ENCODE data around the gene DPP10.

DPP10 gene

DNA sequence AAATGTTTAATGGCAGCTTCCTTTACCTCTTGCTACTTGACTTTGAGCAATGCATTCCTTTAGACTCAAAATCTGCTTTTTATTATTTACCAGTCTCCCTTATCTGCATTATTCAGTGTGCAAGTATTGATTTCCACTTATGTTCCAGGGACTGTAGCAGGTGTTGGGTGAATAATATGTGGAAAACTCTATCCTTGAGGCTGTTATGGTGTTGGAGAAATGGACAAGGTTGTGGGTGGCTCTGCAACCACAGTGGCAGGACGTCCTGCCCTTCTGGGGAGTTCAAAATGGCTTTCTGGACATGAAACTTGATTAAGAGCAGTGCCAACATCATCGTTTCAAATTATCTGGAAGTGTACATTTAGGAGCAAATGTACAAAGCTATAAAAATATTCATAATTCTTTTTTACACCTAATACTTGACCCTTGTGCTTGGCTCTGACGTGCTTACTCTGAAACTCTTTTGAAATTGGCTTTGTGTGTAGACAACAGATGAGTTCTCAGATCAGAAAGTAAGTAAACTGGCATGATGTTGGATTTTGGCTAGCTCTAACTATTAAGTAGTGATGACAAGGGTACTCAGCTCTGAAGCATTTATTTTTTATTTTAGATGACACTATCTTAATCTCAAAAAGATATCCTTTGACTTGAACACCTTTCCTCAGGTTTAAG lies 766.2 kb downstream of the DPP10 start:
- no peak overlapping the region for H2BK120ac ChIP-seq (ENCODE audit: low read depth, low read length)
- no peaks in the 10 kb centered on the region for H3K36me3 ChIP-seq (ENCODE audit: control insufficient read depth, insufficient read depth, low read length)
- H4K8ac ChIP-seq (ENCODE audit: low read depth, low read length), result no peak overlapping the region
- no peaks in the 10 kb centered on the region for H3K79me1 ChIP-seq (ENCODE audit: low read length)
- no peak overlapping the region for H3K27ac ChIP-seq (ENCODE audit: low read depth, low read length)
- no peak overlapping the region for H3K4ac ChIP-seq (ENCODE audit: low read depth, low read length)
- no peak overlapping the region for H2BK15ac ChIP-seq (replicated peaks; ENCODE audit: low read depth)
- H3K27me3 ChIP-seq (ENCODE audit: insufficient read depth, low read length, poor library complexity), result no peaks in the 10 kb centered on the region
- H3K79me2 ChIP-seq (ENCODE audit: control insufficient read depth, insufficient read depth, low read length), result no peaks in the 10 kb centered on the region
- no peak overlapping the region for H3K9ac ChIP-seq (ENCODE audit: low read length)
- H2AK5ac ChIP-seq (ENCODE audit: low read length), result no peak overlapping the region
- no peak overlapping the region for H3K4me3 ChIP-seq (ENCODE audit: low read length)
- H3K18ac ChIP-seq (ENCODE audit: low read length), result no peak overlapping the region
- H3K4me2 ChIP-seq (ENCODE audit: low read length), result no peak overlapping the region
- H2BK5ac ChIP-seq (ENCODE audit: low read length), result no peak overlapping the region
- no peak overlapping the region for H4K5ac ChIP-seq (ENCODE audit: low read length)
- H3K4me1 ChIP-seq (ENCODE audit: control insufficient read depth, low read depth, low read length), result peaks cover 4% of the 10 kb centered on the region
- no peak overlapping the region for H3K23ac ChIP-seq (ENCODE audit: low read length)
- DNase-seq, result no peak
- no CpG with 5 or more reads among the region's 3 CpGs for WGBS (ENCODE audit: extremely low coverage, insufficient coverage, low lambda C conversion rate)
- no peak overlapping the region for H3K56ac ChIP-seq (ENCODE audit: low read length)

- Histone ChIP-seq H3K36me3 (ENCODE audit: control insufficient read depth, insufficient read depth, low read length) (no peaks in the 10 kb centered on the region), H3K18ac (ENCODE audit: low read length) (no peak overlapping the region), H3K4me2 (ENCODE audit: low read length) (no peak overlapping the region), H3K79me2 (ENCODE audit: control insufficient read depth, insufficient read depth, low read length) (no peaks in the 10 kb centered on the region), H3K27me3 (ENCODE audit: insufficient read depth, low read length, poor library complexity) (no peaks in the 10 kb centered on the region), H2AK5ac (ENCODE audit: low read length) (no peak overlapping the region), H2BK5ac (ENCODE audit: low read length) (no peak overlapping the region), H3K23ac (ENCODE audit: low read length) (no peak overlapping the region), H3K4me1 (ENCODE audit: control insufficient read depth, low read depth, low read length) (peaks cover 4% of the 10 kb centered on the region), H3K9ac (ENCODE audit: low read length) (no peak overlapping the region), H2BK120ac (ENCODE audit: low read depth, low read length) (no peak overlapping the region), H3K4me3 (ENCODE audit: low read length) (no peak overlapping the region), H3K56ac (ENCODE audit: low read length) (no peak overlapping the region), H3K79me1 (ENCODE audit: low read length) (no peaks in the 10 kb centered on the region), H4K8ac (ENCODE audit: low read depth, low read length) (no peak overlapping the region), H2BK15ac (replicated peaks; ENCODE audit: low read depth) (no peak overlapping the region), H4K5ac (ENCODE audit: low read length) (no peak overlapping the region), H3K27ac (ENCODE audit: low read depth, low read length) (no peak overlapping the region), H3K4ac (ENCODE audit: low read depth, low read length) (no peak overlapping the region)
- WGBS (ENCODE audit: extremely low coverage, insufficient coverage, low lambda C conversion rate), result no CpG with 5 or more reads among the region's 2 CpGs
- peak; percentile 18 for DNase-seq
Measured at GRCh38 chr2:115214050-115214449, 771.6 kb downstream of the DPP10 start.

DNA sequence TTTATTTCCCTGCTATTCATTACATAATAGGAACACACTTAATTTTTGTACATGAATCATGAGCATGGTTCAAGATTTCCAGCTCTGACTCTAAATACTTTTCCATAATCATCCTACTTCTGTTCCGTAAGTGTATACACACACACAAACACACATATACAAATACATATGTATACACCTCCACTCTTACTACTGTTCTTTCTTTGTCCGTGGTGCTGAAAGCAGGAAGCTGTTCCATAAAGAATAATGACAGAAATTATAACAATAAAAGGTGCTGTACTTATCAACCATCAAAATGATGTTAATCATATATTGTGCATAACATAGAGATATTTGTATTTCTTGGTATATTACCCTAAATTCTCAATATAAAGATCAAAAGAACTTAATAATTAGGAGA lies 776.9 kb downstream of the DPP10 start:
- H3K79me2 ChIP-seq (ENCODE audit: control insufficient read depth, insufficient read depth, low read length), result no peaks in the 10 kb centered on the region
- H3K56ac ChIP-seq (ENCODE audit: low read length), result no peak overlapping the region
- no peaks in the 10 kb centered on the region for H3K27me3 ChIP-seq (ENCODE audit: insufficient read depth, low read length, poor library complexity)
- H3K18ac ChIP-seq (ENCODE audit: low read length), result no peak overlapping the region
- no peak overlapping the region for H2BK5ac ChIP-seq (ENCODE audit: low read length)
- no peak overlapping the region for H3K4me2 ChIP-seq (ENCODE audit: low read length)
- no peak overlapping the region for H2BK120ac ChIP-seq (ENCODE audit: low read depth, low read length)
- H3K79me1 ChIP-seq (ENCODE audit: low read length), result no peaks in the 10 kb centered on the region
- no peak overlapping the region for H4K5ac ChIP-seq (ENCODE audit: low read length)
- no peak for DNase-seq
- H2AK5ac ChIP-seq (ENCODE audit: low read length), result no peak overlapping the region
- no peak overlapping the region for H3K4ac ChIP-seq (ENCODE audit: low read depth, low read length)
- no peak overlapping the region for H2BK15ac ChIP-seq (replicated peaks; ENCODE audit: low read depth)
- H3K23ac ChIP-seq (ENCODE audit: low read length), result no peak overlapping the region
- no peak overlapping the region for H4K8ac ChIP-seq (ENCODE audit: low read depth, low read length)
- no peak overlapping the region for H3K9ac ChIP-seq (ENCODE audit: low read length)
- H3K27ac ChIP-seq (ENCODE audit: low read depth, low read length), result no peak overlapping the region
- no peak overlapping the region for H3K4me3 ChIP-seq (ENCODE audit: low read length)
- no CpG with 5 or more reads among the region's 2 CpGs for WGBS (ENCODE audit: extremely low coverage, insufficient coverage, low lambda C conversion rate)
- no peaks in the 10 kb centered on the region for H3K4me1 ChIP-seq (ENCODE audit: control insufficient read depth, low read depth, low read length)
- H3K36me3 ChIP-seq (ENCODE audit: control insufficient read depth, insufficient read depth, low read length), result no peaks in the 10 kb centered on the region

- Histone ChIP-seq H3K56ac (ENCODE audit: low read length) (no peak overlapping the region), H2BK5ac (ENCODE audit: low read length) (no peak overlapping the region), H3K27me3 (ENCODE audit: insufficient read depth, low read length, poor library complexity) (no peaks in the 10 kb centered on the region), H3K4me2 (ENCODE audit: low read length) (no peak overlapping the region), H3K36me3 (ENCODE audit: control insufficient read depth, insufficient read depth, low read length) (no peaks in the 10 kb centered on the region), H4K5ac (ENCODE audit: low read length) (no peak overlapping the region), H3K18ac (ENCODE audit: low read length) (no peak overlapping the region), H3K9ac (ENCODE audit: low read length) (no peak overlapping the region), H2BK15ac (replicated peaks; ENCODE audit: low read depth) (no peak overlapping the region), H4K8ac (ENCODE audit: low read depth, low read length) (no peak overlapping the region), H3K27ac (ENCODE audit: low read depth, low read length) (no peak overlapping the region), H3K23ac (ENCODE audit: low read length) (no peak overlapping the region), H3K4me3 (ENCODE audit: low read length) (no peak overlapping the region), H3K79me1 (ENCODE audit: low read length) (no peaks in the 10 kb centered on the region), H3K4me1 (ENCODE audit: control insufficient read depth, low read depth, low read length) (peaks cover 4% of the 10 kb centered on the region), H2BK120ac (ENCODE audit: low read depth, low read length) (no peak overlapping the region), H2AK5ac (ENCODE audit: low read length) (no peak overlapping the region), H3K79me2 (ENCODE audit: control insufficient read depth, insufficient read depth, low read length) (no peaks in the 10 kb centered on the region), H3K4ac (ENCODE audit: low read depth, low read length) (no peak overlapping the region)
- WGBS (ENCODE audit: extremely low coverage, insufficient coverage, low lambda C conversion rate), result no CpG with 5 or more reads among the region's 4 CpGs
- DNase-seq, result no peak
Measured at GRCh38 chr2:115234186-115234585, 791.7 kb downstream of the DPP10 start.

DNA sequence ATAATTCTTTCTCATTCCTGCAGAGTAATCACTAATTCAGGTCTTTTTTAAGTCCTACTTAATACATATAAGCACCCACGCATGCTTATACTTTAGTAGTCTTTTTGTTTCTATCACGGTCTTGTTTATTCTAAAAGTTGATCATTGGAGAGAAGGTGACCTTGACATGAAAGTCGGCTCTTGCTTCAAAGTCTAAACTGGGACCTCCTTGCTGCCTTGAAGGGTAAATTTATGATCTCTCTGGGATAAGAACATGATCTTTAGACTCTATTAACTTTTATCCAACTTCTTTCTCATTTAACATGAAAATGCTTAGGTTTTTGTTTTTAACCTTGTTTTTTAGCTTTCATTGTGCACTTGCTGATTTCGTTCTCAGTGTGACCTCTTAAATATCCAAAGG lies 792.3 kb downstream of the DPP10 start:
- no peaks in the 10 kb centered on the region for H3K36me3 ChIP-seq (ENCODE audit: control insufficient read depth, insufficient read depth, low read length)
- no peak overlapping the region for H2BK5ac ChIP-seq (ENCODE audit: low read length)
- H3K23ac ChIP-seq (ENCODE audit: low read length), result no peak overlapping the region
- no peak overlapping the region for H4K5ac ChIP-seq (ENCODE audit: low read length)
- H3K9ac ChIP-seq (ENCODE audit: low read length), result no peak overlapping the region
- no peak overlapping the region for H4K8ac ChIP-seq (ENCODE audit: low read depth, low read length)
- H3K18ac ChIP-seq (ENCODE audit: low read length), result no peak overlapping the region
- WGBS (ENCODE audit: extremely low coverage, insufficient coverage, low lambda C conversion rate), result no CpG with 5 or more reads among the region's 4 CpGs
- no peak overlapping the region for H3K4ac ChIP-seq (ENCODE audit: low read depth, low read length)
- H2BK120ac ChIP-seq (ENCODE audit: low read depth, low read length), result no peak overlapping the region
- no peak overlapping the region for H2AK5ac ChIP-seq (ENCODE audit: low read length)
- no peaks in the 10 kb centered on the region for H3K27me3 ChIP-seq (ENCODE audit: insufficient read depth, low read length, poor library complexity)
- H3K4me2 ChIP-seq (ENCODE audit: low read length), result no peak overlapping the region
- peaks cover 4% of the 10 kb centered on the region for H3K4me1 ChIP-seq (ENCODE audit: control insufficient read depth, low read depth, low read length)
- no peak overlapping the region for H3K56ac ChIP-seq (ENCODE audit: low read length)
- H3K79me1 ChIP-seq (ENCODE audit: low read length), result no peaks in the 10 kb centered on the region
- no peaks in the 10 kb centered on the region for H3K79me2 ChIP-seq (ENCODE audit: control insufficient read depth, insufficient read depth, low read length)
- no peak overlapping the region for H3K4me3 ChIP-seq (ENCODE audit: low read length)
- no peak for DNase-seq
- H2BK15ac ChIP-seq (replicated peaks; ENCODE audit: low read depth), result no peak overlapping the region
- H3K27ac ChIP-seq (ENCODE audit: low read depth, low read length), result no peak overlapping the region

DNA sequence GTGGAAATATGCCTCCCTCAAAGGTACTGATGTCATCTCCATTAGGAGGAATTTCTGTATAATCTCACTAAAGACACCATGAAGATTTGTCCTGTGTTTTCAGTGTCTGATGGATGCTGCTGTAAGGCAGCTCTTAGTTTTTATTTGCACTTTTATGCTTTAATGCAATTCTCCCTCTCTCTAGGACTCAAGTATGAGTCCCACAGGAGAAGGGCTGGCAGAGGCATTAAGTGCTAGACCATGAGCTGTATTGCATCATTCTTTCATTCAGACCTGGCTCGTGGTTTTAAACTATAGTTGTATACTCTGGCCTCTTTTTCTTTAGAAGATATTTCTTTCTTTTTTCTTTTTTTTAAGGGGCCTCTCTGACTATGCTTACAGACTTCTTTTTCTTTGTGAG lies 805.6 kb downstream of the DPP10 start:
- Histone ChIP-seq H3K79me1 (ENCODE audit: low read length) (no peaks in the 10 kb centered on the region), H2BK15ac (replicated peaks; ENCODE audit: low read depth) (no peak overlapping the region), H3K18ac (ENCODE audit: low read length) (no peak overlapping the region), H3K4me2 (ENCODE audit: low read length) (no peak overlapping the region), H2BK5ac (ENCODE audit: low read length) (no peak overlapping the region), H3K36me3 (ENCODE audit: control insufficient read depth, insufficient read depth, low read length) (no peaks in the 10 kb centered on the region), H3K79me2 (ENCODE audit: control insufficient read depth, insufficient read depth, low read length) (no peaks in the 10 kb centered on the region), H2BK120ac (ENCODE audit: low read depth, low read length) (no peak overlapping the region), H3K4me1 (ENCODE audit: control insufficient read depth, low read depth, low read length) (no peaks in the 10 kb centered on the region), H2AK5ac (ENCODE audit: low read length) (no peak overlapping the region), H3K27me3 (ENCODE audit: insufficient read depth, low read length, poor library complexity) (no peaks in the 10 kb centered on the region), H3K27ac (ENCODE audit: low read depth, low read length) (no peak overlapping the region), H4K5ac (ENCODE audit: low read length) (no peak overlapping the region), H3K4ac (ENCODE audit: low read depth, low read length) (no peak overlapping the region), H3K9ac (ENCODE audit: low read length) (no peak overlapping the region), H3K23ac (ENCODE audit: low read length) (no peak overlapping the region), H3K4me3 (ENCODE audit: low read length) (no peak overlapping the region), H3K56ac (ENCODE audit: low read length) (no peak overlapping the region), H4K8ac (ENCODE audit: low read depth, low read length) (no peak overlapping the region)
- no CpG with 5 or more reads among the region's 1 CpG for WGBS (ENCODE audit: extremely low coverage, insufficient coverage, low lambda C conversion rate)
- no peak for DNase-seq

Data from mesendoderm (in vitro differentiated cells).